ENCODE results near the gene CRELD1.

The CRELD1 gene

DNA sequence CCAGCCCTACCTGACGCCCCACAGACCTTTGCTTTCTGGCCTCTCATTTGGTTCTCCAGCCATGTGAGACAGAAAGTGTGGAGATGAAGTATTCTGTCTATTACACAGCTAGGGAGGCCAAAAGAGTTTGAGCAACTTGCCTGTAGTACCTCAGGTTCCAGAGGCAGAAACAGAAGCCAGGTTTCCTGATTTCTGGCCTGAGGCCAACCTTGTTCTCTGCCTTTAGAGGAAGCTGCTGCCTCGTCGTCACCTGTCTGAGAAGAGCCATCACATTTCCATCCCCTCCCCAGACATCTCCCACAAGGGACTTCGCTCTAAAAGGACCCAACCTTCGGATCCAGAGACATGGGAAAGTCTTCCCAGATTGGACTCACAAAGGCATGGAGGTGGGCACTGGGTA lies 27.2 kb upstream of the CRELD1 start:
- no peak for DNase-seq

- no peak for DNase-seq
Observed at GRCh38 chr3:9908286-9908685, 25.3 kb upstream of the CRELD1 start.

DNA sequence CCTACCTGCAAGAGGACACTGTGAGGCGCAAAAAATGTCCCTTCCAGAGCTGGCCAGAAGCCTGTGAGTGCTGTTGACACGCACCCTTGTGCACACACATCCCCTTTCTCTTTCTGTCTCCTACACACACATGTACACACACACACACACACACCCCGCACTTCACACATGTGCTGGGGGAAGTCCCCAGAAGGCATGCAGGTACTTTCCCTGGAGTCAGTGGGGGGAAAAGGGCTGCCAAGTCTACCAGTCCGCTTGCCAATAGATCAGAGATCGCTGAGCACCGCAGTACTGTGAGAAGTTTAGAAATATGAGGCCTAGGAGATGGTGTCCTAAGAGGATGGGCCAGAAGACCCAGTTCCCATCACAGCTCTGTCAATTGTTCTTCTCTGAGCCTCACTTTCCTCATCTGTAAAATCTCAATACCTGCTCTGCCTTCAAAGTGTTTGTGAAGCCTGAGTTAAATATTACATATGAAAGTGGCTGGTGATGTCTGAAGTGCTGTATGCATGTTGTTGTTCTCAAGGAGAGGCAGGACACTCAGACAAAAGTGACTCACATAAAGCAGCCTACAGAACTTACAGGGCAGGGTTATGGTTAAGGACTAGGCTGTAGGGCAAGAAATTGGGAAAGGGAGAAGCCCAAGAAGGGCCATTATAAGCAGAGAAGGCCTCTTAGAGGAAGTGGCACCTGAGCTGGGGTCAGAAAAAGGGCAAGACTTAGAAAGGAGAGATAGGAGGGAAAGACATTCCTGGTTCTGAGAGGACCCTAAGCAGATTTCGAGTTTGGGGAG lies 24.2 kb upstream of the CRELD1 start:
- no peak for DNase-seq

GRCh38 chr3:9911863-9912262 lies 21.8 kb upstream of the CRELD1 start:
- DNase-seq, result no peak

DNA sequence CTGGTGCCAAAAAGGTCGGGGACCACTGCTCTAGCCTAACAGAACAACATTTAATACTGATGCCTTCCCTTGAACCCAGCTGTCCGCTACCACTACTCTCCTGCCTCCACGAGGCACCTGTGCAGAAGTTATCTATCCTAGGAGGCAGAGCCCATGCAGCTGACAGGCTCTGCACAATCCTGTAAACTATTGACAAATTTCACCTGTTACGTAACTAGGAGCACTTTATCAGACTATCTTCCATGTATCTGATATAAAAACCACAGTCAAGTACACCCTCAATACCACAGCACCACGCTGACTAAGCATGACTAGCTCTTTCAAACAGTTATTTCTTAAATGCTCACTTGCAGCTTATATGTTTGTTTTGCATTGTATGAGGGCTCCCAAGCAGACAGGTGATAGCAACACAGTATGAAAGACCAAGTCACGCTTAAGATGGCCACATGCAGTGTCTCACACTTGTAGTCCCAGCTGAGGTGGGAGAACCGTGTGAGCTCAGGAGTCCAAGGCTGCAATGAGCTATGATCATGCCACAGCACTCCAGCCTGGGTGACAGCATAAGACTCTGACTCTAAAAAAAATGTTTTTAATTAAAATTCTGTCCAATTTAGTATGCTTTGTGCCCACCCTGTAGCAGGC lies 21.2 kb upstream of the CRELD1 start:
- no peak for DNase-seq

DNA sequence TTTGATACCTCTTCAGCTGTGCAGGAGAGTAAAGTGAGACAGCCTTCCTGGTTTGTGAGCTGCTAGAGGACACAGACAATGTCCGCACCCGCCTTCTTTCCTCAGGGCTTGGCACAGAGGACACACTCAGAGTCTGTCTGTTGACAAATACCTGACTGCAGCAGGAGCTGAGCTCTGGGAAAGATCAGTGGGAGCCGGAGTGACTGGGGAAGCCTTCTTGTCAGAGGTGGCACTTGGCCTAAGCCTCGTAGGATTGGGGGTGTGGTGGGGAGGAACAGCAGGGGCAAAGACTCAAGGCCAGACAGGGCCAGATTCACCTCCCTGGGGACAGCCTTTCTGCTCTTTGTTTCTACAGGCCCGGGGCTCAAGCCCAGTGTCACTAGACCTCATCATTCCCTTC lies 20.0 kb upstream of the CRELD1 start:
- DNase-seq, result no peak

GRCh38 chr3:9914011-9914410 lies 19.6 kb upstream of the CRELD1 start:
- DNase-seq, result no peak

- peak; percentile 8 for DNase-seq
Observed at GRCh38 chr3:9914559-9915253, 18.9 kb upstream of the CRELD1 start.

- DNase-seq, result no peak
Observed at GRCh38 chr3:9915254-9916141, 18.1 kb upstream of the CRELD1 start.

- no peak for DNase-seq
Observed at GRCh38 chr3:9916346-9916733, 17.3 kb upstream of the CRELD1 start.

DNA sequence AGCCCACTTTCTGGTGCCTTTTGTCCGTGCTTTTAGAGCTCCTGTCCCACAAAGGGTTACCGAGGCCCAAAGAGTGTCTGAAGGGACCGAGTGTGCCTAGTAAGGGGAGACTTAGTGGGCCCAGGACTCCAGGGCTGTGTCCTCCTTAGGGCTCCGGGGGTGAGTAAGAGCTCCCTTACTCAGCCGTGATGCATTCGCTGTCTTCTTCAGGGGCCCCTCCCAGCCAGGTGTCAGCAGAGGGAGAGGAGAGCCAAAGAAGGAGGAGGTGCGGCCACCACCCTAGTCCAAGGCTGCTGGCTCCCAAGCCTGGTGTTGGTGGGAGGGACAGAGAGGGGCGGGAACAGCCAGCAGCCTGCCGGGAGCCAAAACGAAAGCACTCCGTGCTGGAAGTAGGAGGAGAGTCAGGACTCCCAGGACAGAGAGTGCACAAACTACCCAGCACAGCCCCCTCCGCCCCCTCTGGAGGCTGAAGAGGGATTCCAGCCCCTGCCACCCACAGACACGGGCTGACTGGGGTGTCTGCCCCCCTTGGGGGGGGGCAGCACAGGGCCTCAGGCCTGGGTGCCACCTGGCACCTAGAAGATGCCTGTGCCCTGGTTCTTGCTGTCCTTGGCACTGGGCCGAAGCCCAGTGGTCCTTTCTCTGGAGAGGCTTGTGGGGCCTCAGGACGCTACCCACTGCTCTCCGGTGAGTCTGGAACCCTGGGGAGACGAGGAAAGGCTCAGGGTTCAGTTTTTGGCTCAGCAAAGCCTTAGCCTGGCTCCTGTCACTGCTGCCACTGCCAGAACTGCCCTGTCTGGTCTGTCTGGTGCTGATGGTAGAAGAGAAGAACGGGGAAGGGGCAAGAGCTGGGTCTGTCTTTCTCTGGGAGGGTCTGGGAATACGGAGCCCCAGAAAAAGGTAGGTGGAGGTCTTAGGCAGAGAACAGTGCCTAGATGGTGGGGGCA lies 16.6 kb upstream of the CRELD1 start, which contains the start of gene IL17RC:
Gene IL17RC, plus strand, starts transcription at position 365 of the 947 bp plus-strand sequence. Its CDS starts 218 bp downstream, at position 583.
- DNase-seq, result peak; percentile 37

DNA sequence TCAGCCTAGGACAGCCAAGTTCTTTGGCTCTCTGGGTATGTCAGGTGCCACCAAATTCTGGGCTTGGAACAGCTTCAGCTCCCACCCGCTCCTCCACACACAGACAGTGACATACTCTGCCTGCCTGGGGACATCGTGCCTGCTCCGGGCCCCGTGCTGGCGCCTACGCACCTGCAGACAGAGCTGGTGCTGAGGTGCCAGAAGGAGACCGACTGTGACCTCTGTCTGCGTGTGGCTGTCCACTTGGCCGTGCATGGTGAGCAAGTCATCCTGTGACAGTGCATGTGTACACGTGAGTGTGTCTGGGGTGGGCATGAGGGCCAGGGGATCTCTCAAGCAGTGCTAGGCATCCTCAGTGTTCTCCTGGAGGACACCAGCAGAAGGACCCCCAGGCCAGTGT lies 15.8 kb upstream of the CRELD1 start:
- no peak for DNase-seq

DNA sequence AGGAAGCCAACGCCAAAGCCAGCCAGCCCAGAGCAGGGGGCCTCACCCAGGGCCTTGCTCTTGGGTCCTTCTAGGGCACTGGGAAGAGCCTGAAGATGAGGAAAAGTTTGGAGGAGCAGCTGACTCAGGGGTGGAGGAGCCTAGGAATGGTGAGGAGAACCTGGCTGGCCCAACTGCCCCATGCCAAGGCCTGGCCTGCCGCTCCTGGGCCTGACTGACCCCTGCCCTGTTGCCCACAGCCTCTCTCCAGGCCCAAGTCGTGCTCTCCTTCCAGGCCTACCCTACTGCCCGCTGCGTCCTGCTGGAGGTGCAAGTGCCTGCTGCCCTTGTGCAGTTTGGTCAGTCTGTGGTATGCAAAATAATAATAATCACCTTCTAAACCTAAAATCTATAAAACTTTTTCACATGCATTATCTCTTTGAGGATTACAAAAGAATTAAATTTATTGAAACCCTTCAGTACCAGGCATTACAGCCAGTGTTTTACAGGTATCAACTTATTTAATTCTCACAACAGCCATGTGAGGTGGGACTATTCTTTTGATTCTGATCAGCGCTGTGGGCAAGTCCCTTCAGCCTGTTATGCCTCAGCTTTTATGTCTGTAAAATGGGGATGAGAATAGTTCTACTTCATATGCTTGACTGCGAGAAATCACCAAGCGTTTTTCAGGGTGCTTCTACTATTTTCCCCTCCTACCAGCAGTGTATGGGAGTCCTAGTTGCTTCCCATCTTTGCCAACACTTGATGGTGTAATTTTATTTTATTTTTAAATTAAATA lies 15.2 kb upstream of the CRELD1 start:
- no peak for DNase-seq

DNA sequence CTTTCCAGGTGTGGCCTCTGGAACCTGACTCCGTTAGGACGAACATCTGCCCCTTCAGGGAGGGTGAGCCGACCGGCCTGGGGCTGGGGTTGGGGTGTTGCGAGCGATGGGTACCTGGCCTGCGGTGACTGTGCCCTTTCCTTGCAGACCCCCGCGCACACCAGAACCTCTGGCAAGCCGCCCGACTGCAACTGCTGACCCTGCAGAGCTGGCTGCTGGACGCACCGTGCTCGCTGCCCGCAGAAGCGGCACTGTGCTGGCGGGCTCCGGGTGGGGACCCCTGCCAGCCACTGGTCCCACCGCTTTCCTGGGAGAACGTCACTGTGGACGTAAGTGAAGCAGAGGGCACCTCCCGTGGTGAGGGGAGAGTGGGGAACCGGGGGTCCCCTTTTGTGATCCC lies 5.5 kb upstream of the CRELD1 start:
- DNase-seq, result no peak

GRCh38 chr3:9930804-9931418 lies 2.7 kb upstream of the CRELD1 start:
- DNase-seq, result no peak

GRCh38 chr3:9932535-9932842 lies 1.1 kb upstream of the CRELD1 start:
- DNase-seq, result no peak

- peak; percentile 43 for DNase-seq
Observed at GRCh38 chr3:9932843-9933560, 632 bp upstream of the CRELD1 start.

GRCh38 chr3:9934235-9934621 lies 594 bp downstream of the CRELD1 start:
- DNase-seq, result no peak

DNA sequence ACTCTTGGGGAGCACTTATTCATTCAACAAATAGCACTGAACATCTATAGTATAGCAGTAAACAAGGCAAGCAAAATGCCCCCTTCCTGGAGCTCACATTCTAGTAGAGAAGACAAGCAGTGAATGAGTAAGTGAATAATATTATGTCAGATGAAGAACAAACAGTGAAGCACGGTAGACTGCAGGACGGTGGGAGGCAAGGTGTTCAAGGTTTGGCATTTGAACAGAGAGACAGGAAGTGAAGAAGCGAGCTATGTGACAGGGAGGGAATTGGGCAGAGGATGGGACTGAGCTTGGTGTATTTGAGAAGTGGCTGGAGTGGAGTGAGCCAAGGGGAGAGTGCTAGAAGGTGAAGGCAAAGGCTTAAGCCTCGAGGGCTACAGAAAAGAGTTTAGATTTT lies 1.4 kb downstream of the CRELD1 start:
- no peak for DNase-seq

GRCh38 chr3:9935966-9936510 lies 2.4 kb downstream of the CRELD1 start:
- DNase-seq, result no peak

Data from NCI-H2227 treated with DMSO at 0.1 percent for 48 hours (cell line).